GM12864 (cell line): ENCODE results near the gene TAGLN3.
"Not testable (repeated sequence)": the region's sequence is repeated elsewhere in the genome, so short reads cannot be mapped to it uniquely, and the experiment has no call there.

Experiments used
- DNase-seq: peaks from one replicate; pipeline ENCODE4 v3.0.0-alpha.2; 2011; ENCODE audit warnings: low read depth
- H3K4me3 ChIP-seq: 2 replicates; pipeline ENCODE4 v1.5.1; 2011; ENCODE audit warnings: mild to moderate bottlenecking, low read depth, low read length, control low read depth
- TF ChIP-seq, protein P1 (sequence below): IDR thresholded peaks from 2 replicates; pipeline ENCODE4 v1.5.1; 2011; ENCODE audit warnings: low read depth, mild to moderate bottlenecking, moderate library complexity, low read length, control low read depth, inconsistent platforms; ENCODE audit errors: missing control alignments

TAGLN3 gene

DNA sequence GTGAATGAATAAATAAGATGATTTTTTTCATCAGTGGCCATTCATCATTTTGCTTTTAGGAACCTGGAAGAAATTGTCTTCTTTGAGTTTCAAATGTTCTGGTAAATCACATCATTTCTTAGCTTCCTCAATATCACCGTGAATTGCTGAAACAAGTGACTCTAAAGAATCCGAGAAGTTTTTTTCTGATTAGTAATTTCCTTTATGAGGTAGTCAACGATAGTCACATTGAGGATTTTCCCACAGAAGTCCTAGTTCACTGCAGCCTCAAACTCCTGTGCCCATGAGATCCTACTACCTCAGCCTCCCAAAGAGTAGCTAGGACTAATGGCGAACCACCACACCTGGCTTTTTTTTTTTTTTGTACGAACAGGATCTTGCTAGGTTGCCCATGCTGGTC lies 32.2 kb downstream of the TAGLN3 start:
- DNase-seq = no peak

DNA sequence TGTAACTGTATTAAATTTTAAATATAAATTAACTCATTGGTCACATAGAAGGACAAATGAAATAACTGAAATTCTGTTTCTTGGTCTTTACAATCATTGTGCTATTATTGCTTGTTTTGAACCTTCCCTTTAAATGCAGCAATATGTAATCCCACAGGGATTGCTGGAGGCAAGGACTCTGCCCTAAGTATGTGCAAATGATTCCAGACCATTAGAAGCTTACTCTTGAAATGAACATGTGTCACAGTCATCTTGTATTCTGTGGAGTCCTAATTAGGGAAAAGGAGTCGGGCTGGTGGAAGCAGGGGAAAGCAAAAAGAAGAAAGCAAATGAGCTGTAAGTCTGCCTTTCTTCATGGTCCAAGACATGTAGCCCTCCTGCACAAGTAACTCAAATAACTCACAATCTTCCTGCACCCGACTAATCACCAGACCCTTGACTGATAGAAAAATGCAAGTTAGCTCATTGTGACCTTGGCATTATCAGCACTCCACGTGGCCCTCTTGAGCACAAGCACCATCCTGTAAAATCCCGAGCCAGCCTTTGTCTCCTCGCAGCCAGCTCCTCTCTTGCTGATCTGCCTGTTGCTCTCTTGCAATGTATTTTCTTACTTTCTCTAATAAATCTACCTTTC lies 33.5 kb downstream of the TAGLN3 start:
- DNase-seq = no peak
- H3K4me3 ChIP-seq = no peak overlapping the region
- TF ChIP-seq, protein P1, sequence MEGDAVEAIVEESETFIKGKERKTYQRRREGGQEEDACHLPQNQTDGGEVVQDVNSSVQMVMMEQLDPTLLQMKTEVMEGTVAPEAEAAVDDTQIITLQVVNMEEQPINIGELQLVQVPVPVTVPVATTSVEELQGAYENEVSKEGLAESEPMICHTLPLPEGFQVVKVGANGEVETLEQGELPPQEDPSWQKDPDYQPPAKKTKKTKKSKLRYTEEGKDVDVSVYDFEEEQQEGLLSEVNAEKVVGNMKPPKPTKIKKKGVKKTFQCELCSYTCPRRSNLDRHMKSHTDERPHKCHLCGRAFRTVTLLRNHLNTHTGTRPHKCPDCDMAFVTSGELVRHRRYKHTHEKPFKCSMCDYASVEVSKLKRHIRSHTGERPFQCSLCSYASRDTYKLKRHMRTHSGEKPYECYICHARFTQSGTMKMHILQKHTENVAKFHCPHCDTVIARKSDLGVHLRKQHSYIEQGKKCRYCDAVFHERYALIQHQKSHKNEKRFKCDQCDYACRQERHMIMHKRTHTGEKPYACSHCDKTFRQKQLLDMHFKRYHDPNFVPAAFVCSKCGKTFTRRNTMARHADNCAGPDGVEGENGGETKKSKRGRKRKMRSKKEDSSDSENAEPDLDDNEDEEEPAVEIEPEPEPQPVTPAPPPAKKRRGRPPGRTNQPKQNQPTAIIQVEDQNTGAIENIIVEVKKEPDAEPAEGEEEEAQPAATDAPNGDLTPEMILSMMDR = no peak

More for the DNA sequence above, 32.2 kb downstream of the TAGLN3 start:
- TF ChIP-seq, protein P1 = no peak
- no peak overlapping the region for H3K4me3 ChIP-seq

DNA sequence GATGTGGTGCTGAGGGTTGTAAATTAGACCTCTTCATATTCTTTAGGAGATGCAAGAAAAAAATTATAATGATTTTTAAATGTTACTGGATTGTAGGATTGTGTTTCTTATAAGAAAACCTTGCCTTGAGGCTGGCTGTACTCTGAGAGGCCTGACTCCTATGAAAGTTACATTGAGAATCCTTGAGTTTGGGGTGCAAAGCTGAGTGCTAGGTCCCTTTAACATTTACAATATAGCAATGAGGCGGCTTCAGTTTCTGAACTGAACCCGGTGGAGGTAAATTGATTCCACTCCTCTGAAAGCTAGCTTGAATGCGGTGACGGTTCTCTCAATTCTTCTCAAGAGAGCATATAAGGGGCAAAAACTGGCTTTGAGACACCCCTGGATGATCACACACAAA lies 35.7 kb downstream of the TAGLN3 start, which contains the start of gene TMPRSS7:
Gene TMPRSS7, plus strand, starts transcription at position 301 of the 400 bp plus-strand sequence. CDS start 110 bp downstream, outside the sequence.
- DNase-seq = no peak
- TF ChIP-seq, protein P1 = no peak

DNA sequence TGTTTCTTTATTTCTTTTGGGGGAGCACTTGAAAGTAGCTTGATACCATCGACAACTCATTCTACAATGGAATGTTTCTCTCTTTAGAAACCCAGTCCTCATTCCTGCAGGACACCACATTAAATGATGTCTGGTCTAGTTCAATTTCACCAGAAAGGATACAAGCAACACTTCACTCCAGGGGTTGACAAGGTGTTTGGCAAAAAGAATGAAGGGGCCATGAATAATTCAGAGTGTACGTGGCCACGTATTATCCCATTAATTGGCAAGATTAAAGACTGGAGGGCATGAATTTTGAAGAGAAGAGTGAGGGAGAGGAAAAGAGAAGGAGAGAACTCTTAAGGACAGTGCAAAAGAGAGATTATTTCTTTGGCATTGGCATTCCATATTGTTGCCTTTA lies 36.5 kb downstream of the TAGLN3 start:
- TF ChIP-seq, protein P1 = no peak
- DNase-seq = no peak
- no peak overlapping the region for H3K4me3 ChIP-seq

More for the DNA sequence above, 35.7 kb downstream of the TAGLN3 start, which contains the start of gene TMPRSS7:
- H3K4me3 ChIP-seq = no peak within 1 kb of the TSS

DNA sequence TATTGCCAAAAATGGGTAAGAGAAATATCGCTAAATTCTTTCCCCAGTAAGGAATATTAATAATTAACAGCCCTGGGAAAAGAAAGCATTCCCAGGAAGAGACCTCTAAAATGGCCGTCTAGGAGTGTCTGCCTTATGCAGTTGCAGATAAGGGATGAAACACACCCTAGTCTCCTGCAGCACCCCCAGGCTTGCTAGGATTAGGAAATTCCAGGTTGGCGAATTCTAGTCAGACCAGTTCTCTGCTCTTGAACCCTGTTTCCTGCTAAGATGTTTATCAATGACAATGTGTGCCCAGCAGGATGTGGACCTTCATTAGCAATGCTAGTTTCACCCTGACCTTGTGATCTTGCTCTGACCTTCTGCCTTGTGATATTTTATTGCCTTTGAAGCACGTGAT lies 38.5 kb downstream of the TAGLN3 start:
- DNase-seq, H3K4me3 ChIP-seq: not testable (repeated sequence)

DNA sequence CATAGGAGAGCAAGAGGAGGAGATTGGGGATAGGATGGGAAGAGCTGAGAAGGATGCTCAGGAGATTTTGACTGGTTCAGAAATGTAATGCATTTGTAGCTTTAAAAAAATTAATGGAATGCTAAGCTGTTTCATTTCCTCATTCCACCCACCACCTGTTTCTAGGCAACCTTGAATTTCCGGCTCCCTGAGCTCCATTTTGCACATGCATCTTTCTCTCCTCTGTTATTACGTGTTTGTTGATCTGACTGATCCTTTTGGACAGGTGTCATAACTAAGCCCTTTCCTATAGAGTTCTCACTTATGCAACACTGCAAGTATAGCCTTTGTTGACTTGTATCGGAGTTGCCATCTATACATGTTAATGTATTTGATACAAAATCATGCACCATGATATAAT lies 40.1 kb downstream of the TAGLN3 start:
- no peak overlapping the region for H3K4me3 ChIP-seq
- DNase-seq = peak; percentile 7
- TF ChIP-seq, protein P1 = no peak

DNA sequence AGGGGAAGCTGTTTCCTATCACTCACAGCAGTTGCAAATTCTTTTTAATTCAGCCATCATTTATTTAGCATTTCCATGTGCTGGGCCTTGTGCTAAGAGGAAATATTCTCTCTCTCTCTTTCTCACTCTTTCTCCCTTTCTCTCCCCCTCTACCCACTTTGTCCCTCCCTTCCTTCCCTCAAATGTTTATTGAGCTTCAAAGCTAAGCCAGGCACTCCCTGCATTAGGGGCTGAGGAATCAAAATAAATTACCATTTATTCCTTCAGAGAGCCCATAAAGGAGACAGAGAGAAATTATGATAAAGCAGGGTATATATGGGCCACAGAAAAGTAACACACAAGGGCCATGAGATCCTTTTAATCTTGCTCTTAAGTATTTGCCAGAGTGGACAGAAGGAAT lies 42.6 kb downstream of the TAGLN3 start:
- H3K4me3 ChIP-seq = no peak overlapping the region
- TF ChIP-seq, protein P1 = no peak
- no peak for DNase-seq
